H1 (cell line): ENCODE measurements around the gene B4GALNT1.
"Not testable (repeated sequence)": the region's sequence is repeated elsewhere in the genome, so short reads cannot be mapped to it uniquely, and the experiment has no call there.

ENCODE experiments used
- BRCA1 ChIP-seq: IDR thresholded peaks from 2 replicates; pipeline ENCODE4 v1.6.1; 2012; ENCODE audit warnings: low read depth, low read length, improper control_type of control experiment
- CTCF ChIP-seq, 3 experiments: IDR thresholded peaks; 1 replicate in 2 of 3; 2 replicates in 1 of 3; pipeline versions ENCODE4 v1.5.1 to v1.6.1; 2011; ENCODE audit warnings: low read length in 3 of 3, mild to moderate bottlenecking in 3 of 3, inconsistent platforms in 2 of 3, low read depth in 1 of 3, moderate library complexity in 1 of 3; ENCODE audit not compliant: insufficient read depth in 1 of 3; ENCODE audit errors: control extremely low read depth in 1 of 3
- MAX ChIP-seq: IDR thresholded peaks from 2 replicates; pipeline ENCODE4 v1.6.1; 2012; ENCODE audit warnings: inconsistent platforms

GRCh38 chr12:57665066-57665820 is 32.2 kb upstream of the B4GALNT1 start:
- not testable (repeated sequence) for TF ChIP-seq BRCA1; CTCF (IDR thresholded peaks at IDR 0.05; ENCODE audit: control extremely low read depth in 1 of 3, insufficient read depth in 1 of 3, low read depth in 1 of 3, low read length in 3 of 3); MAX
